GM21576 (cell line): ENCODE data around the gene C16orf96.

Source experiments
- ATAC-seq: cut with Tn5 transposase; IDR thresholded peaks from one replicate; pipeline ENCODE4 v1.9.1; 2021; ENCODE audit warnings: mild to moderate bottlenecking, moderate library complexity; ENCODE audit not compliant: unreplicated experiment

C16orf96 gene

GRCh38 chr16:4556112-4556511, at the start of gene C16orf96:
TSS of gene C16orf96 (plus strand) at chr16:4556340. CDS start at chr16:4556490, 150 bp downstream.
- no peak for ATAC-seq

- ATAC-seq: no peak
These were observed 49.7 kb upstream of the C16orf96 start for GRCh38 chr16:4506450-4506849.

- ATAC-seq: no peak
These were observed 48.4 kb upstream of the C16orf96 start for GRCh38 chr16:4507588-4508345.

DNA sequence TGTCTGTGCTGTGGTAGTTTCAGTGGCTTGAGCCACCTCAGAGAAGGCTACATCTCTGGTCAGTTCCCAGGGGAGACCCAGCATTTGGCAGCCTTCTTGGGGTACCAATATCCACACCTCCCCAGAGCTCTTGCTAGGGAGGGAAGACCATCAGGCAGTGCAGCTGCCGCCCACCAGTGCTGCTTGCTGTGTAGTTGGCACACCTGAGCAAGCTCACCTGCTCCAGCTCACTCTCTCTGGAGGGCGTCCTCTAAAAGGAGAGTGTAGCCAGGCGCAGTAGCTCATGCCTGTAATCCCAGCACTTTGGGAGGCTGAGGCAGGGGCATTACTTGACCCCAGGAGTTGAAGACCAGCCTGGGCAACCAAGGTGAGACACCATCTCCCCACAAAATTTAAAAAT, 47.3 kb upstream of the C16orf96 start:
- ATAC-seq: no peak

GRCh38 chr16:4509420-4509819, 46.7 kb upstream of the C16orf96 start:
- ATAC-seq: no peak

DNA sequence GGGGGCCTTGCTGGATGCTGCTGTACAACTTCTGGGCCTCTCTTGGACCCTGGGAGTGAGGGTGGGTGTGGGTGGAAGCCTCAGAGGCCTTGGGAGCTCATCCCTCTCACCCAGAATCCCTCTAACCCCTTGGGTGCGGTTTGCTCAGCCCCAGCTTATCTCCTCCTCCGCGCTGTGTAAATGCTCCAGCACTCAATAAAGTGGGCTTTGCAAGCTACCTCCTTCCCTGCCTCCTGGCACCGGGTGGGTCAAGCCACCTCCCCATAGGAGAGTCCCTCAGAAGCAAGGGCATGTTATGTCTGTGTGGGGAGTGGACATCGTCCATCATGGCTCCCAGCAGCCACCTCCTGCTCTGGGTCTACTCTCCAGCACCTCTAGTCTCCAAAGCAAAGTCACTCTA, 46.0 kb upstream of the C16orf96 start:
- no peak for ATAC-seq

DNA sequence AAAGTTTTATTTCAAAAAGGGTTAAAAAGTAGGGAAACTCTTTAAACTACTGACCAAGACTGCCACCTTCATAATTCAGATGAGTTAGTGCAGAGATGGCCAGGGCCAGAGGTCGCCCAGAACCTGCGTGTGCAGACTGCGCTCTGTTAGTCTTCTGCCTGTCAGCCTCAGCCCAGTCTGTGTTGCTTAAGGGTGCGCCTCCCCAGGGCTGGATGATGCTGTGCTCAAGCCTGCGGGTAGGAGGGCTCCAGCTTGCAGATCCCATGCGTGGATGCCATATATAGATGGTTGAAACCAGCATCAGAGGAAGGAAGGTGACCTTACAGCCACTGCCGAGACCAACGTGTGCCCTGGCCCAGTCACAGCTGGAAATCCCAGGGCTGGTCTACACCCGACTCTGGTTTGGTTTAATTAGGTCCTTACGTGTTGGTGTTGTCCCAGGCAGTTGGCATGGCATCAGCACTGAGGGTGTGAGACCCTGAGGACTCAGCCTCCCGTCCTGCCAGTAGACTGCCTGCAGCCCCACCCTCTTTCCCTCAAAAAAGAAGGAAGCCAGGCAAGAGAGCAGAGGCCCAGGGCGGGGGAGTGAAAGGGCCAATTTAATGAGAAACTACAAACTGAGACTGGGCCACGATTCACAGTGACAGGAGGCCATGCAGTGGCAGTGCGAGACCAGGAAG, 45.3 kb upstream of the C16orf96 start:
- ATAC-seq: no peak

DNA sequence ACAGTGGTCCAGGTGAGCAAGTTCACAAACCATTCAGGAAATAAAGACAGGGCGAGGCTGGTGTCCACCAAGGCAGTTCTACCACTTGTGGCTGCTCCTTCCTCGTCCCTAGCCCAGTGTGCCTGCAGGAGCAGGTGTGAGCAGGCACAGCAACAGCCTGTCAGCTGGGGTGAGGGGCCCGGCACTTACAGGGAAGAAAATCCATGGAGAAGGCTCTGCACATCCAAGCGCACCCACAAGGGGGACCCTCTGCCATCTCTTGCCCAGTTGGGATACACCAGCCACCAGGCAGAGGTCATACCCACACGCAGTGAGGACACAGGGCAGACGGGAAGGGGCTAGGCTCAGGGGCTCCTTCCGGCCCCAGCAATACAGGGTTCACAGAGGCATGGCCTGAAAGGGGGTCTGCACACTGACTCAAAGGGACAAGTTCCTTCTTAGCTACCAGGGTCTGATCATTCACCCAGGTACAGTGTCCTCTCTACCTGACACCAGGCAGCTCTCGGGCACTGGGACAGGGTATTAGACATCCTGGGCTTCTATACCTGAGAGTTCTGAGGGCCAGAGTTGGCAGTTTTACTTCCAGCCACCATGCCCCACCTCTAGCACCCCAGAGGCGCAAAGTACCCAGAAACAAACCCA, 44.6 kb upstream of the C16orf96 start:
- no peak for ATAC-seq

DNA sequence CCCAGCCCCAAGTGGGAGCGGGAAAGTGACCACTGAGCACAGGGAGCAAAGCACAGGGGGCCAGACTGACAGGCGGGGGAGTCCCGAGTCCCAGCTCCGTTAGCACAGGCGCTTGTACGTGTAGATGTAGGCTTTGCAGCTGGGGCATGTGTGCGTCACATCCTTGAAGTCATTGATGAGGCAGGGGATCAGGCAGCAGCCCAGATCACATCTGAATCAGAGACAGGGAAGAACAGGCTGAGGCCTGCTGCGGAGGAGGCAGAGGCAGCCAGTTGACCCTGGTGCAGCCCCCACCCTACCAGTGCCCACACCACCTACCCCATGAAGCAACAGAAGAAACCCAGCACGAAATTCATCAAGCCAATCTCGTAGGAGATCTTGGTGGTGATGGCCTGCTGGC, 43.7 kb upstream of the C16orf96 start:
- ATAC-seq: no peak

DNA sequence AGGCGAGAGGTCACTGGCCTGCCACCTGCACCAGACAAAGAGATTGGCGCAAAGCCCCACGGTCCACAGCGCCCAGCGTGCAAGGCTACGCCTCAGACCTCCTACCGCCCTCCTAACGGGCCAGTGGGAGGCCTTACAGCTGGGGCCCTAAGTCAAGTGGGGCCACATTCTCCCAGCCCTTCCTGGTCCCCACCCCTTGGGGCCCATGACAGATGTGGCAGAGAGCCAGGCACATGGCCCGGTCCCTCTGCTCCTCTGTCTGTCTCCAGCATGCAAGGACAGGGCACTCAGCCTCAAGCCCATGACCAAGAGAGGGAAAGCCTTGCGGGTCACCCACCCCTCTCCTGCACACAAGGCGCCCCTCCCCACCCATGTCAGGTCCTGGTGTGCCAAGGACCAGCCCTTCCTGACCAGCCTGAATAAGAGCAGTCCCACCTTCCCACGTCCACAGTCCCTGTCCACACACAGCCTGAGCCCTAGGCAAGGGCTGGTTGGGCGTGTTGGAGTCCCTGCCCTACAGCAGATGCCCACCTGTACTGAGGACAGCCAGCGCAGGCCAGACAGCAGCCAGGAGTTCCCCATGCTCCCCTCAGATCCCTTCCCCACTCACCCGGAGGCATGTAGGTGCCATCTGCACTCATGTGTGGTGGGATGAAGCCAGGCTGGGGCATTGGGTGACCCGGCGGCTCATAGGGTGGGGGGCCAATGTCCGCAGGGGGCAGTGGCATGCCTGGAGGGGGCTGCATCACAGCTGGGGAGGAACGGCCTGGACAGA, 42.9 kb upstream of the C16orf96 start:
- ATAC-seq: no peak

DNA sequence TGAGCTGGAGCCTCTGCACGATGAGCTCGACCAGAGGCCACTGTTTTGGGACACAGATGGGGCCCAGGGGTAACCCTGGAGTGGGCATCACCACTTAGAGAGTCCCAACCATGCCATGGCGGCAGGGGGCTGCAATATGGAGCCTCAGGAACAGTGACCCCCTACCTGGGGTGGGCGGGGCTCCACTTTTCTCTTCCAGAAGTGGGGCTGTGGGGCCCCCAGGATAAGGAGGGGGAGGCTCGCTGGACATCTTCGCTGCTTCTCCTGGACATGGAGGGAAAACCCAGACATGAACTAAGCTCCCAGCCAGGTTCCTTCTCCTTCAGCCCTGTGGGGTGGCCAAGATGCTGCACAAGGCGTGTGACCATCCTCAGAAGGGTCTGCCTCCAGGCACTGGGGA, 42.3 kb upstream of the C16orf96 start:
- ATAC-seq: no peak

- ATAC-seq: no peak
These were observed 41.5 kb upstream of the C16orf96 start for GRCh38 chr16:4514606-4515005.

- ATAC-seq: peak; percentile 66
These were observed 40.4 kb upstream of the C16orf96 start for GRCh38 chr16:4515611-4516233.

- no peak for ATAC-seq
These were observed 38.1 kb upstream of the C16orf96 start for GRCh38 chr16:4517812-4518680.

DNA sequence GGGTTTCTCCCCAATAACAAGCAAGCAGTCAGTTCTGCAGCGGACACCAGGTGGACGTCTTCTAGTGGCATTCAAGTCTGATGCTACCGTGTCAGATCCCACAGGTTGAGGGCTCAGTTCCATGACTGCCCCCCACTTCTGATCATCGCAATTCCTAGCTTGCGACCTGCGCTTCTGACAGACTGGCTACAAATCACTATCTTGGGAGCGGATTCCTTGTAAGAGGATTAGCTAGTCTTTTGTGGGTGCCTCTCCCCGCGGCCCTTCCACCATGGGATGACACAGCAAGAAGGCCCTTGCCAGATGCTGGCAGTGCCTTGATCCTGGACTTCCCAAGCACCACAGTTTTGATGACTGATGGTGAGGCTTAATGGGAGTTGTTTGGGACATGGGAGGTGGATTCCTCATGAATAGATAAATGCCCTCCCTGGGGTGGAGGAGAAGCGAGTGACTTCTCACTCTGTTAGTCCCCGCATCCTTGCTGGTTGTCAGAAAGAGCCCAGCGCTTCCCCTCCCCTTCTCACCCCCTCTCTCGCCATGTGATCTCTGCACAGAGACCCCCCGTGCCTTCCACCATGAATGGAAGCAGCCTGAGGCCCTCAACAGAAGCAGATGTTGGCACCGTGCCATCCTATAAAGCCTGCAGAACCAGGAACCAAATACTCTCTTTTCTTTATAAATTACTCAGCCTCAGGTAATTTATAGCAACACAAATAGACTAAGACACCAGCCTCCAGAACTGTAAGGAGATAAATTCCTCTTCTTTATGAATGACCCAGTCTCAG, 36.7 kb upstream of the C16orf96 start:
- no peak for ATAC-seq

- ATAC-seq: no peak
These were observed 35.2 kb upstream of the C16orf96 start for GRCh38 chr16:4520913-4521312.

DNA sequence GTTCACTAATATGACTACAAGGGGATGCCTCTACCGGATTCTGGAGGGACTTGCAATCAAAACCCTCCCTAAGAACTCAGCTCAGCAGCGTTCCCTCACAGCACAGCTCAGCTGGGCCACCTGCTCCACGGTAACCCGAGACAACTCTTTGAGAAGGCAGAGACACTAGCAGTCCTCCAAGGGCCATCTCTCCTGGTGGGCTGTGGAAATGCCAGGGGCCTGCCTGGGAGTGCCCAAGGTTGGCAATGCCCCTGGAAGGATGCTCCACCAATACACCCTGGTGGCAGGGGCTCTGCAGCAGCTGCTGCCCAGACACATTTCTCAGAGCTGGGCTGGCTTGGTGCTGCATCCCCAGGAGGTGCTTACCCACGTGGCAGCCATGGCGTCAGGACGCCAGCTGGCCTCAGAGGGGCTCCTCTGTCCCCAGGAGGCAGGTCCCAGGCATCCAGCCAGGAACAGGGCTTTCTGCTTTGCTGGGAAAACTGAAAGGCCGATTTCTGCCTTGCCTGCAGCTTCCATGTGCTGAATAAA, 34.0 kb upstream of the C16orf96 start:
- no peak for ATAC-seq

DNA sequence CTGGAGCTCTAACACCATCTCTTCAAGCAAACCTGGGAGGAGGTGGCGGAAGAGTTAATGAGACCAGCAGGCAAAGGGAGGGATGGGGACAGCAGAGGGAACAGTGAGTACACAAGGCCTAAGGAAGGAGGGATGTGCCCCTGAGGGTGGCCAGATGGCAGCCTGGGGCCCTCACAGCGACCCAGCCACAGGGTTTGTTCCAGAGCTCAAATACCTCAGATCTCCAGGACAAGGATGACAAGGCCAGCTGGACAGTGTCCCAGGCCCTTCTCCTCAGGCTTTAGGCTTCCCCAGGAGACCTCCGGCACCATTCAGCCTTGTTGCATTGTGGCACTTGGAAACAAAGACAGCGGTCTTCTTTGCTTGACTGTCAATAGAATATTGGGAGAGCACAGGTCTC, 32.5 kb upstream of the C16orf96 start:
- ATAC-seq: no peak

DNA sequence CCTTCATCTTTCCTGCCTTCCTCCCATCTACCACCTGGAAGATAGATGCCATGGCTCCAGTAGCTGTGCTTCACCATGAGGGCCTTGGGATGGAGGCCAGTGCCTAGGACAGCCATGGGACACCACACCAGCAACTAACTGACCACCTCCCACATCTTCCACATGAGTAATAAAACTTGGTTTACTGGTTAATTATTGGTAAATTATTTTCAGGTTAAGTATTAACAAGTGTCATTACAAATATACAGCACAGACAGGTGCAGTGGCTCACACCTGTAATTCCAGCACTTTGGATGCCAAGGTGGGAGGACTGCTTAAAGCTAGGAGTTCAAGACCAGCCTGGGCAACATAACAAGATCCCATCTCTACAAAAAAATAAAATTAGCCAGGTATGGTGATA, 31.6 kb upstream of the C16orf96 start:
- ATAC-seq: no peak
